T-helper 1 cell treated with Interleukin-12 subunit alpha and Interleukin-12 subunit beta and Interleukin-4 antibody, amounts not matched to agents 30 μg/mL and 1 μg/mL, for 36 hours (primary cell): ENCODE results near the gene B3GNT4.
A peak's percentile ranks its signal among the peaks of the same experiment; 100 is the strongest.
"Not testable (repeated sequence)": the region's sequence is repeated elsewhere in the genome, so short reads cannot be mapped to it uniquely, and the experiment has no call there.

Experiments
- H3K27ac Mint-ChIP-seq: one replicate; pipeline ENCODE4 v1.8.0; 2021; ENCODE audit warnings: mild to moderate bottlenecking, mixed read lengths
- H3K27me3 Mint-ChIP-seq: one replicate; pipeline ENCODE4 v1.8.0; 2021; ENCODE audit warnings: low read depth, mixed read lengths
- H3K36me3 Mint-ChIP-seq: one replicate; pipeline ENCODE4 v1.8.0; 2021; ENCODE audit warnings: low read depth, mixed read lengths
- H3K4me1 Mint-ChIP-seq: one replicate; pipeline ENCODE4 v1.8.0; 2021; ENCODE audit warnings: low read depth, mixed read lengths
- H3K4me3 Mint-ChIP-seq: one replicate; pipeline ENCODE4 v1.8.0; 2021; ENCODE audit warnings: mild to moderate bottlenecking, moderate library complexity, mixed read lengths
- H3K9me3 Mint-ChIP-seq: one replicate; pipeline ENCODE4 v1.8.0; 2021; ENCODE audit warnings: mixed read lengths

The B3GNT4 gene

GRCh38 chr12:122199484-122200355 is 3.8 kb upstream of the B3GNT4 start:
- H3K4me1 Mint-ChIP-seq: peaks cover 12% of the 10 kb centered on the region
- H3K4me3 Mint-ChIP-seq: no peak overlapping the region
- H3K27me3 Mint-ChIP-seq: peaks cover 40% of the 10 kb centered on the region
- peaks cover 5% of the 10 kb centered on the region for H3K9me3 Mint-ChIP-seq
- no peak overlapping the region for H3K27ac Mint-ChIP-seq
- peaks cover 2% of the 10 kb centered on the region for H3K36me3 Mint-ChIP-seq

GRCh38 chr12:122200541-122201175 is 2.9 kb upstream of the B3GNT4 start:
- peaks cover 41% of the 10 kb centered on the region for H3K27me3 Mint-ChIP-seq
- no peak overlapping the region for H3K27ac Mint-ChIP-seq
- peaks cover 15% of the 10 kb centered on the region for H3K4me1 Mint-ChIP-seq

GRCh38 chr12:122201381-122201780 is 2.1 kb upstream of the B3GNT4 start:
- H3K4me1 Mint-ChIP-seq: peaks cover 14% of the 10 kb centered on the region
- peak overlapping the region; percentile 18 for H3K27ac Mint-ChIP-seq
- H3K4me3 Mint-ChIP-seq: no peak overlapping the region
- peaks cover 38% of the 10 kb centered on the region for H3K27me3 Mint-ChIP-seq
- H3K9me3 Mint-ChIP-seq: no peaks in the 10 kb centered on the region
- peaks cover 4% of the 10 kb centered on the region for H3K36me3 Mint-ChIP-seq

More at GRCh38 chr12:122200541-122201175, 2.9 kb upstream of the B3GNT4 start:
- H3K36me3 Mint-ChIP-seq: peaks cover 5% of the 10 kb centered on the region
- H3K4me3 Mint-ChIP-seq: no peak overlapping the region
- H3K9me3 Mint-ChIP-seq: peaks cover 3% of the 10 kb centered on the region

- peaks cover 38% of the 10 kb centered on the region for H3K27me3 Mint-ChIP-seq
- no peak overlapping the region for H3K27ac Mint-ChIP-seq
- no peak overlapping the region for H3K4me3 Mint-ChIP-seq
- peaks cover 10% of the 10 kb centered on the region for H3K36me3 Mint-ChIP-seq
- no peaks in the 10 kb centered on the region for H3K9me3 Mint-ChIP-seq
- peaks cover 14% of the 10 kb centered on the region for H3K4me1 Mint-ChIP-seq
Observed at GRCh38 chr12:122202017-122202416, 1.5 kb upstream of the B3GNT4 start.

GRCh38 chr12:122202811-122203210 is 698 bp upstream of the B3GNT4 start:
- Mint-ChIP-seq H3K4me3 (peak overlapping the region; percentile 81), H3K27me3 (peaks cover 38% of the 10 kb centered on the region), H3K36me3 (peaks cover 17% of the 10 kb centered on the region), H3K4me1 (peaks cover 12% of the 10 kb centered on the region)
- not testable (repeated sequence) for H3K9me3 Mint-ChIP-seq, H3K27ac Mint-ChIP-seq

- Mint-ChIP-seq H3K4me1 (peaks cover 10% of the 10 kb centered on the region), H3K27me3 (peaks cover 33% of the 10 kb centered on the region), H3K36me3 (peaks cover 25% of the 10 kb centered on the region), H3K4me3 (peak overlapping the region; percentile 87), H3K9me3 (no peaks in the 10 kb centered on the region), H3K27ac (no peak overlapping the region)
Observed at GRCh38 chr12:122204167-122205052, 901 bp downstream of the B3GNT4 start.

- Mint-ChIP-seq H3K36me3 (peaks cover 31% of the 10 kb centered on the region), H3K27ac (peak overlapping the region; percentile 65), H3K4me3 (peak overlapping the region; percentile 87)
Observed at GRCh38 chr12:122205053-122205925, 1.8 kb downstream of the B3GNT4 start.

GRCh38 chr12:122206111-122206881 is 2.8 kb downstream of the B3GNT4 start:
- no peaks in the 10 kb centered on the region for H3K9me3 Mint-ChIP-seq
- H3K27ac Mint-ChIP-seq: no peak overlapping the region
- no peak overlapping the region for H3K4me3 Mint-ChIP-seq
- peaks cover 31% of the 10 kb centered on the region for H3K36me3 Mint-ChIP-seq
- H3K4me1 Mint-ChIP-seq: peaks cover 10% of the 10 kb centered on the region
- H3K27me3 Mint-ChIP-seq: peaks cover 30% of the 10 kb centered on the region

More at GRCh38 chr12:122205053-122205925, 1.8 kb downstream of the B3GNT4 start:
- Mint-ChIP-seq H3K27me3 (peaks cover 33% of the 10 kb centered on the region), H3K9me3 (no peaks in the 10 kb centered on the region), H3K4me1 (peaks cover 10% of the 10 kb centered on the region)

GRCh38 chr12:122206976-122207375 is 3.5 kb downstream of the B3GNT4 start:
- peaks cover 34% of the 10 kb centered on the region for H3K36me3 Mint-ChIP-seq
- H3K27me3 Mint-ChIP-seq: peaks cover 25% of the 10 kb centered on the region
- H3K9me3 Mint-ChIP-seq: no peaks in the 10 kb centered on the region
- no peak overlapping the region for H3K4me3 Mint-ChIP-seq
- H3K4me1 Mint-ChIP-seq: peaks cover 10% of the 10 kb centered on the region
- H3K27ac Mint-ChIP-seq: no peak overlapping the region

- H3K27me3 Mint-ChIP-seq: peaks cover 24% of the 10 kb centered on the region
- H3K4me1 Mint-ChIP-seq: peaks cover 10% of the 10 kb centered on the region
- H3K36me3 Mint-ChIP-seq: peaks cover 38% of the 10 kb centered on the region
Observed at GRCh38 chr12:122207391-122207790, 3.9 kb downstream of the B3GNT4 start.

GRCh38 chr12:122208073-122208820 is 4.7 kb downstream of the B3GNT4 start:
- H3K4me1 Mint-ChIP-seq: peaks cover 8% of the 10 kb centered on the region
- H3K4me3 Mint-ChIP-seq: no peak overlapping the region
- peaks cover 40% of the 10 kb centered on the region for H3K36me3 Mint-ChIP-seq
- H3K27me3 Mint-ChIP-seq: peaks cover 16% of the 10 kb centered on the region
- no peaks in the 10 kb centered on the region for H3K9me3 Mint-ChIP-seq
- no peak overlapping the region for H3K27ac Mint-ChIP-seq

More at GRCh38 chr12:122207391-122207790, 3.9 kb downstream of the B3GNT4 start:
- no peak overlapping the region for H3K27ac Mint-ChIP-seq
- no peak overlapping the region for H3K4me3 Mint-ChIP-seq
- no peaks in the 10 kb centered on the region for H3K9me3 Mint-ChIP-seq

GRCh38 chr12:122215771-122216170 is 12.3 kb downstream of the B3GNT4 start:
- no peak overlapping the region for H3K27ac Mint-ChIP-seq
- no peaks in the 10 kb centered on the region for H3K9me3 Mint-ChIP-seq
- no peaks in the 10 kb centered on the region for H3K27me3 Mint-ChIP-seq
- H3K36me3 Mint-ChIP-seq: peaks cover 32% of the 10 kb centered on the region
- no peaks in the 10 kb centered on the region for H3K4me1 Mint-ChIP-seq
- no peak overlapping the region for H3K4me3 Mint-ChIP-seq
